ENCODE results near the gene FBN3. TPM values are rescaled to one million over a fixed set of nuclear protein-coding genes. Genes with fewer than 3 reads are reported as not detected.
A peak's percentile ranks its signal among the peaks of the same experiment; 100 is the strongest.

Gene FBN3
- polyA plus RNA-seq, 1 of the 3 experiments (the other 2 are of a cell fraction) = not detected

DNA sequence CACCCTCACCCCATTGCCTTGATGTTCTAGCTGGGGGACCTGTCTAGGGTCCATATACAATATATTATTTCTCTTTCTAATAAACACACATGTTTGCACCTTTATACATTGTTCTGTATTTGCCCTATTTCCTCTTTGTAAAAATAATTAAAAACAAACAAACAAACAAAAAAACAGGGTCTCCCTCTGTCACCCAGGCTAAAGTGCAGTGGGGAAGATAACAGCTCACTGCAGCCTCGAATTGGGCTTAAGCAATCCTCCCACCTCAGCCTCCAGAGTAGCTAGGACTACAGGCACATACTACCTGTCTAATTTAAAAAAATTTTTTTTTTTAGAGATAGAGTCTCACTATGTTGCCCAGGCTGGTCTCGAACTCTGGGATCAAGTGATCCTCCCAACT, 5.9 kb upstream of the FBN3 start:
- Histone ChIP-seq H3F3A (replicated peaks; ENCODE audit: insufficient read depth) (no peaks in the 10 kb centered on the region), H3K4me3 (ENCODE audit: low read depth in 2 of 2, low read length in 1 of 2) (no peak overlapping the region), H3K79me2 (ENCODE audit: insufficient read depth) (no peaks in the 10 kb centered on the region), H3K4me2 (peak overlapping the region; percentile 39; the same call in 1 of the 2 replicates), H3K9me2 (no peaks in the 10 kb centered on the region), H3K9ac (no peak overlapping the region), H2AFZ (ENCODE audit: low read depth) (no peak overlapping the region), H3K36me3 (replicated peaks in 1 of 2; ENCODE audit: control insufficient read depth in 1 of 2, insufficient read depth in 2 of 2, low read length in 1 of 2) (no peaks in the 10 kb centered on the region), H3K4me1 (ENCODE audit: control insufficient read depth in 1 of 2, insufficient read depth in 2 of 2, low read depth in 1 of 2, low read length in 1 of 2) (peaks cover 3 to 7% of the 10 kb centered on the region in 2 experiments; a peak in 2 of 4 replicates), H3K27ac (ENCODE audit: low read depth in 2 of 2, low read length in 1 of 2) (no peak overlapping the region), H3K27me3 (ENCODE audit: insufficient read depth) (peaks cover 19% of the 10 kb centered on the region; the same call in 1 of the 2 replicates), H4K20me1 (ENCODE audit: insufficient read depth) (no peaks in the 10 kb centered on the region), H3K9me3 (no peaks in the 10 kb centered on the region)
- WGBS (ENCODE audit: low lambda C conversion rate) = 40% methylated on average over 2 of the region's 2 CpGs
- ChIA-PET CTCF (interaction anchor here (0.6 to 2.4 kb wide), 5 partner anchors 10 to 211 kb away, joined by 3 to 9 read pairs (median 5); partner anchors contain the start of gene TIMM44), POLR2A (interaction anchor here (0.6 kb wide), 1 partner anchor 13 kb away, joined by 3 read pairs; no protein-coding TSS in a partner anchor)
- TF ChIP-seq CTCF (IDR thresholded peaks at IDR 0.05) (no peak), FOSL2 (IDR thresholded peaks at IDR 0.05; ENCODE audit: borderline replicate concordance, low read depth) (no peak), RAD21 (IDR thresholded peaks at IDR 0.05; ENCODE audit: low read length) (no peak), NRF1 (IDR thresholded peaks at IDR 0.05; ENCODE audit: low read depth, low read length) (no peak), MEF2A (IDR thresholded peaks at IDR 0.05; ENCODE audit: borderline replicate concordance, low read depth) (no peak), TAF1 (IDR thresholded peaks at IDR 0.05; ENCODE audit: borderline replicate concordance, low read depth, low read length) (no peak), TCF12 (IDR thresholded peaks at IDR 0.05) (no peak), FOXM1 (IDR thresholded peaks at IDR 0.05; ENCODE audit: low read depth) (no peak), RCOR1 (IDR thresholded peaks at IDR 0.05; ENCODE audit: low read length) (no peak), YY1 (IDR thresholded peaks at IDR 0.05; ENCODE audit: low read depth) (no peak), SMC3 (IDR thresholded peaks at IDR 0.05; ENCODE audit: low read depth, low read length) (no peak), USF2 (IDR thresholded peaks at IDR 0.05; ENCODE audit: borderline replicate concordance, low read depth, low read length) (no peak), EZH2phosphoT487 (IDR thresholded peaks at IDR 0.05; ENCODE audit: borderline replicate concordance, low read depth) (no peak), RFX5 (IDR thresholded peaks at IDR 0.05; ENCODE audit: low read length) (no peak), MXI1 (IDR thresholded peaks at IDR 0.05; ENCODE audit: low read depth, low read length) (no peak), GATA2 (CRISPR knock-in tag; IDR thresholded peaks at IDR 0.05) (no peak), PBX3 (IDR thresholded peaks at IDR 0.05) (no peak), SIN3A (IDR thresholded peaks at IDR 0.05; ENCODE audit: borderline replicate concordance, low read depth, low read length) (no peak)
- TF ChIP-seq, protein P1, sequence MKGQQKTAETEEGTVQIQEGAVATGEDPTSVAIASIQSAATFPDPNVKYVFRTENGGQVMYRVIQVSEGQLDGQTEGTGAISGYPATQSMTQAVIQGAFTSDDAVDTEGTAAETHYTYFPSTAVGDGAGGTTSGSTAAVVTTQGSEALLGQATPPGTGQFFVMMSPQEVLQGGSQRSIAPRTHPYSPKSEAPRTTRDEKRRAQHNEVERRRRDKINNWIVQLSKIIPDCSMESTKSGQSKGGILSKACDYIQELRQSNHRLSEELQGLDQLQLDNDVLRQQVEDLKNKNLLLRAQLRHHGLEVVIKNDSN (IDR thresholded peaks at IDR 0.05; ENCODE audit: borderline replicate concordance, low read depth) = no peak
- TF ChIP-seq, protein P2, sequence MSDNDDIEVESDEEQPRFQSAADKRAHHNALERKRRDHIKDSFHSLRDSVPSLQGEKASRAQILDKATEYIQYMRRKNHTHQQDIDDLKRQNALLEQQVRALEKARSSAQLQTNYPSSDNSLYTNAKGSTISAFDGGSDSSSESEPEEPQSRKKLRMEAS (IDR thresholded peaks at IDR 0.05; ENCODE audit: low read depth) = no peak
- DNase-seq = no peak
